ENCODE data around the gene NDUFS2.

DNA sequence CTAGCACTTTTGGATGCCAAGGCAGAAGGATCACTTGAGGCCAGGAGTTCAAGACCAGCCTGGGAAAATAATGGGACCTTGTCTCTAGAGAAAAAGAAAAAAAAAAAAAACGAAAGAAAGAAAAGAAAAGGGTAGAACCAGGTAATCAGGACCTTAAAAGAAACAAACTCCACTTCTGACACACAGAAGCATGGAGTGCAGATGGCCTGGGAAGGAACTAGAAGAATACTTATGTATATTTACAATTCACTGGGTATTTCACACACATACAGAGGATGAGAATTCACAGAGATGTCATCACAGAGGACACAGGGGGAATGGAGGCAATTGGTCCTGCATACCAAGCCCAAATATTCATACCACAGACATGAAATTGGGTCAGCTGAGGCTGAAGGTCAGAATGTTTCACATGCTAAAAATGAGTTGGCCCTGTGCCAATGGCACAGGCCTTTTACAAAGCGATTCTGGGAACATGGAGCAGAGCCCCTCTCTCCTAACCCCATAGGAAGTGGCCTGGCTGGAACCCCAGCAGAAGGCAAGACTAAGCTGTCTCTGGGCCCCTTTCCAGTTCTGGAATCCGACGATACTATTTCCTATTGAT lies 29.3 kb upstream of the NDUFS2 start:
- TF ChIP-seq, protein P1, sequence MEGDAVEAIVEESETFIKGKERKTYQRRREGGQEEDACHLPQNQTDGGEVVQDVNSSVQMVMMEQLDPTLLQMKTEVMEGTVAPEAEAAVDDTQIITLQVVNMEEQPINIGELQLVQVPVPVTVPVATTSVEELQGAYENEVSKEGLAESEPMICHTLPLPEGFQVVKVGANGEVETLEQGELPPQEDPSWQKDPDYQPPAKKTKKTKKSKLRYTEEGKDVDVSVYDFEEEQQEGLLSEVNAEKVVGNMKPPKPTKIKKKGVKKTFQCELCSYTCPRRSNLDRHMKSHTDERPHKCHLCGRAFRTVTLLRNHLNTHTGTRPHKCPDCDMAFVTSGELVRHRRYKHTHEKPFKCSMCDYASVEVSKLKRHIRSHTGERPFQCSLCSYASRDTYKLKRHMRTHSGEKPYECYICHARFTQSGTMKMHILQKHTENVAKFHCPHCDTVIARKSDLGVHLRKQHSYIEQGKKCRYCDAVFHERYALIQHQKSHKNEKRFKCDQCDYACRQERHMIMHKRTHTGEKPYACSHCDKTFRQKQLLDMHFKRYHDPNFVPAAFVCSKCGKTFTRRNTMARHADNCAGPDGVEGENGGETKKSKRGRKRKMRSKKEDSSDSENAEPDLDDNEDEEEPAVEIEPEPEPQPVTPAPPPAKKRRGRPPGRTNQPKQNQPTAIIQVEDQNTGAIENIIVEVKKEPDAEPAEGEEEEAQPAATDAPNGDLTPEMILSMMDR (IDR thresholded peaks at IDR 0.05; ENCODE audit: low read depth, low read length, poor library complexity, severe bottlenecking): no peak
- no peak for TF ChIP-seq EZH2phosphoT487 (IDR thresholded peaks at IDR 0.05; ENCODE audit: borderline replicate concordance, low read length)

All from DOHH2 (cell line).